Progenitor cell of endocrine pancreas (in vitro differentiated cells): ENCODE measurements around the gene CCDC106. TPM values are rescaled to one million over a fixed set of nuclear protein-coding genes. Genes with fewer than 3 reads are reported as not detected.

Source experiments
- DNase-seq: peaks from one replicate; pipeline ENCODE4 v3.0.0; 2021; ENCODE audit warnings: low spot score; ENCODE audit not compliant: unreplicated experiment
- H3K27ac Mint-ChIP-seq: 2 replicates; pipeline ENCODE4 v1.8.0; 2021; ENCODE audit warnings: mild to moderate bottlenecking, moderate library complexity, mixed read lengths
- H3K27me3 Mint-ChIP-seq: 2 replicates; pipeline ENCODE4 v1.8.0; 2021; ENCODE audit warnings: mixed read lengths
- H3K36me3 Mint-ChIP-seq: 2 replicates; pipeline ENCODE4 v1.8.0; 2022; ENCODE audit warnings: mixed read lengths; ENCODE audit not compliant: insufficient read depth
- H3K4me1 Mint-ChIP-seq: 2 replicates; pipeline ENCODE4 v1.8.0; 2021; ENCODE audit warnings: low read depth, mixed read lengths
- H3K4me3 Mint-ChIP-seq: 2 replicates; pipeline ENCODE4 v1.8.0; 2021; ENCODE audit warnings: low read depth, mild to moderate bottlenecking, moderate library complexity, mixed read lengths
- H3K9me3 Mint-ChIP-seq: 2 replicates; pipeline ENCODE4 v1.8.0; 2021; ENCODE audit warnings: low read depth, mixed read lengths
- CTCF ChIP-seq: fragments of 200-600 bp; sonication (generic); IDR thresholded peaks from one replicate; pipeline ENCODE4 v1.5.0; 2021; ENCODE audit warnings: antibody characterized with exemption, mild to moderate bottlenecking; ENCODE audit not compliant: unreplicated experiment
- total RNA-seq: library from RNA; stranded (reverse); gene quantifications from 2 replicates; pipeline ENCODE4 v1.2.1, GENCODE V29; 2021

The CCDC106 gene
- total RNA-seq, 1 donor from 2014 or later, result 23.9 TPM

- Mint-ChIP-seq H3K9me3 (no peaks in the 10 kb centered on the region), H3K27ac (no peak overlapping the region), H3K4me1 (no peaks in the 10 kb centered on the region), H3K27me3 (no peaks in the 10 kb centered on the region), H3K4me3 (no peak overlapping the region), H3K36me3 (peaks cover 15% of the 10 kb centered on the region)
- DNase-seq, result no peak
- TF ChIP-seq CTCF, result no peak
Observed at GRCh38 chr19:55663846-55664536, 16.0 kb downstream of the CCDC106 start.

GRCh38 chr19:55666343-55667005, 18.5 kb downstream of the CCDC106 start:
- Mint-ChIP-seq H3K36me3 (peaks cover 17% of the 10 kb centered on the region), H3K9me3 (no peaks in the 10 kb centered on the region), H3K4me3 (no peak overlapping the region), H3K4me1 (peaks cover 2% of the 10 kb centered on the region), H3K27me3 (no peaks in the 10 kb centered on the region), H3K27ac (no peak overlapping the region)
- TF ChIP-seq CTCF, result no peak
- no peak for DNase-seq

DNA sequence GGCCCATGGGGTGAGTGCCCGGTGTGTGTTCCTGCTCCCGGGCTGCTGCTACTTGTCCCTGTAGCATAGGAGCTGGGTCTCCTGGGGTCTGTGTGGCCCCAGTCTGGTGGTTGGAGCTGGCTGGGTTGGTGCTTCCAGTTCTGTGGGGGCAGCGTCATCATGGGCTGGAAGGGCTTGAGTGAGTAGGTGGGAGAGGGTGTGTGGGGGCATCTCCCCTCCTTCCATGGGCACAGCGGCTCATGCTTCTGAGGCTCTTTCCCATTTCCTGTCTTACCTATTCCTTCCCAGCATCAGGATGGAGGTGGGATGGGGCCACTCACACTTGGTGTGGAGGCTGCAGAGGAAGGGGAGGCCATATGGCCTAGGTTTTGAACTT, 19.0 kb downstream of the CCDC106 start:
- no peaks in the 10 kb centered on the region for H3K9me3 Mint-ChIP-seq
- H3K4me3 Mint-ChIP-seq, result no peak overlapping the region
- DNase-seq, result no peak
- H3K36me3 Mint-ChIP-seq, result peaks cover 17% of the 10 kb centered on the region
- H3K4me1 Mint-ChIP-seq, result peaks cover 3% of the 10 kb centered on the region
- no peak for TF ChIP-seq CTCF
- H3K27me3 Mint-ChIP-seq, result no peaks in the 10 kb centered on the region
- H3K27ac Mint-ChIP-seq, result no peak overlapping the region

GRCh38 chr19:55667511-55667910, 19.5 kb downstream of the CCDC106 start:
- H3K36me3 Mint-ChIP-seq, result peaks cover 18% of the 10 kb centered on the region
- no peak for TF ChIP-seq CTCF
- H3K27ac Mint-ChIP-seq, result peak overlapping the region; percentile 56
- H3K4me3 Mint-ChIP-seq, result no peak overlapping the region
- H3K4me1 Mint-ChIP-seq, result peaks cover 3% of the 10 kb centered on the region
- H3K27me3 Mint-ChIP-seq, result no peaks in the 10 kb centered on the region
- no peaks in the 10 kb centered on the region for H3K9me3 Mint-ChIP-seq
- no peak for DNase-seq

GRCh38 chr19:55667958-55668357, 19.9 kb downstream of the CCDC106 start:
- Mint-ChIP-seq H3K27me3 (no peaks in the 10 kb centered on the region), H3K4me1 (peaks cover 3% of the 10 kb centered on the region), H3K27ac (peak overlapping the region; percentile 56), H3K36me3 (peaks cover 14% of the 10 kb centered on the region), H3K4me3 (no peak overlapping the region), H3K9me3 (no peaks in the 10 kb centered on the region)
- no peak for TF ChIP-seq CTCF
- no peak for DNase-seq
